ENCODE results near the gene RIPOR1. TPM values are rescaled to one million over a fixed set of nuclear protein-coding genes. Genes with fewer than 3 reads are reported as not detected.

RIPOR1 gene
- total and polyA plus RNA-seq, 2 of the 4 experiments (the other 2 are of a cell fraction), result 9.5 to 41.3 TPM

- no peak overlapping the region for H3K4me3 ChIP-seq (ENCODE audit: insufficient read depth, low read depth, low read length)
These were observed 17.5 kb downstream of the RIPOR1 start for GRCh38 chr16:67546091-67546501.

More at GRCh38 chr16:67546091-67546501, 17.5 kb downstream of the RIPOR1 start:
- dilution Hi-C loops (cut with HindIII; ENCODE audit: low sequenced_read_pairs, unreplicated experiment), result no loop called here
- no peak overlapping the region for H4K5ac ChIP-seq (ENCODE audit: low read depth, low read length)
- no peak overlapping the region for H2BK5ac ChIP-seq (ENCODE audit: low read depth, low read length, poor library complexity, severe bottlenecking)
- H3K9me1 ChIP-seq (ENCODE audit: insufficient read depth, low read length), result peaks cover 11% of the 10 kb centered on the region
- ATAC-seq (ENCODE audit: low read depth) (no peak), DNase-seq (no peak)
- in situ Hi-C loops (cut with MboI; ENCODE audit: low sequenced_read_pairs), result loop anchor here (25.0 kb wide), 1 partner anchor 391 kb away; the partner anchor contains the start of genes CTRL, LCAT and PSMB10
- intact Hi-C loops (cut with micrococcal nuclease), result no loop called here
- no peaks in the 10 kb centered on the region for H3K4me1 ChIP-seq (ENCODE audit: control insufficient read depth, insufficient read depth, low read length)
- H4K20me1 ChIP-seq (ENCODE audit: insufficient read depth, low read length), result peaks cover 56% of the 10 kb centered on the region
- H4K91ac ChIP-seq (ENCODE audit: insufficient read depth, low read depth, low read length), result no peak overlapping the region
- no peak overlapping the region for H3K23ac ChIP-seq (ENCODE audit: low read depth, low read length)
- no peak overlapping the region for H3K56ac ChIP-seq (ENCODE audit: extremely low read depth, insufficient read depth, low read length)
- ChIA-PET CTCF (no interaction called here), POLR2A (ENCODE audit: unreplicated experiment) (no interaction called here)
- TSS peak; percentile 78 for BruUV-seq (replicated peaks)
- H3K9me3 ChIP-seq (ENCODE audit: control insufficient read depth, insufficient read depth, low read length), result no peaks in the 10 kb centered on the region
- H3K14ac ChIP-seq (replicated peaks; ENCODE audit: low read depth, low read length), result no peak overlapping the region
- TF ChIP-seq RFX5 (IDR thresholded peaks at IDR 0.05; ENCODE audit: low read depth, low read length), result no peak
- TF ChIP-seq RAD21 (IDR thresholded peaks at IDR 0.05; ENCODE audit: low read length), result no peak
- no peak for TF ChIP-seq CHD1 (IDR thresholded peaks at IDR 0.05; ENCODE audit: low read depth, low read length)
- no peak for TF ChIP-seq MAZ (IDR thresholded peaks at IDR 0.05; ENCODE audit: borderline replicate concordance, low read depth, low read length)
- TF ChIP-seq USF2 (IDR thresholded peaks at IDR 0.05; ENCODE audit: low read depth, low read length), result no peak
- TF ChIP-seq SMC3 (IDR thresholded peaks at IDR 0.05; ENCODE audit: low read depth, low read length), result no peak
- TF ChIP-seq CTCF (conservative IDR thresholded peaks at IDR 0.05; ENCODE audit: low read depth, low read length), result no peak
- TF ChIP-seq POLR2A (IDR thresholded peaks at IDR 0.05; ENCODE audit: low read depth, low read length), result no peak
- TF ChIP-seq RCOR1 (IDR thresholded peaks at IDR 0.05; ENCODE audit: insufficient replicate concordance, low read length), result no peak
- TF ChIP-seq MAFK (IDR thresholded peaks at IDR 0.05; ENCODE audit: low read depth, low read length), result no peak
- no peak for TF ChIP-seq FOS (IDR thresholded peaks at IDR 0.05; ENCODE audit: low read depth, low read length)
- TF ChIP-seq BHLHE40 (IDR thresholded peaks at IDR 0.05; ENCODE audit: low read depth, low read length), result no peak
- no peak for TF ChIP-seq MXI1 (IDR thresholded peaks at IDR 0.05; ENCODE audit: borderline replicate concordance, low read depth, low read length)
- no peak for TF ChIP-seq CEBPB (IDR thresholded peaks at IDR 0.05; ENCODE audit: low read depth, low read length)
- no peak overlapping the region for H2BK15ac ChIP-seq (ENCODE audit: low read depth, low read length)
- no peak overlapping the region for H3K9ac ChIP-seq (ENCODE audit: low read depth, low read length)
- no peak overlapping the region for H2BK20ac ChIP-seq (ENCODE audit: low read depth, low read length)
- no peaks in the 10 kb centered on the region for H3K27me3 ChIP-seq (ENCODE audit: control insufficient read depth, insufficient read depth, low read length)
- H3K79me1 ChIP-seq (ENCODE audit: low read depth in 1 of 2, low read length in 2 of 2), result peaks cover 3 to 48% of the 10 kb centered on the region in 2 experiments; a peak in 3 of 4 replicates
- H3K4me2 ChIP-seq (ENCODE audit: low read depth, low read length), result no peak overlapping the region
- H3K18ac ChIP-seq (ENCODE audit: low read depth, low read length), result no peak overlapping the region
- H3K4ac ChIP-seq (ENCODE audit: low read depth, low read length), result no peak overlapping the region
- no peak overlapping the region for H2BK120ac ChIP-seq (ENCODE audit: low read depth, low read length)
- peaks cover 69% of the 10 kb centered on the region for H3K36me3 ChIP-seq (ENCODE audit: control insufficient read depth, insufficient read depth, low read length)
- H2AFZ ChIP-seq (replicated peaks; ENCODE audit: low read length, poor library complexity), result no peak overlapping the region
- no peak overlapping the region for H2AK9ac ChIP-seq (replicated peaks; ENCODE audit: low read depth, low read length, poor library complexity)
- H3K27ac ChIP-seq (ENCODE audit: insufficient read depth, low read length), result no peak overlapping the region
- no peak overlapping the region for H2AK5ac ChIP-seq (ENCODE audit: low read depth, low read length)
- no peak overlapping the region for H4K8ac ChIP-seq (ENCODE audit: low read depth in 2 of 2, low read length in 2 of 2)
- WGBS, 2 experiments (ENCODE audit: extremely low coverage in 2 of 2, insufficient read length in 1 of 2), result no CpG with 5 or more reads among the region's 7 CpGs

Data from IMR-90 (cell line).